Measurements from ENCODE around the gene ZNF438.

ZNF438 gene

DNA sequence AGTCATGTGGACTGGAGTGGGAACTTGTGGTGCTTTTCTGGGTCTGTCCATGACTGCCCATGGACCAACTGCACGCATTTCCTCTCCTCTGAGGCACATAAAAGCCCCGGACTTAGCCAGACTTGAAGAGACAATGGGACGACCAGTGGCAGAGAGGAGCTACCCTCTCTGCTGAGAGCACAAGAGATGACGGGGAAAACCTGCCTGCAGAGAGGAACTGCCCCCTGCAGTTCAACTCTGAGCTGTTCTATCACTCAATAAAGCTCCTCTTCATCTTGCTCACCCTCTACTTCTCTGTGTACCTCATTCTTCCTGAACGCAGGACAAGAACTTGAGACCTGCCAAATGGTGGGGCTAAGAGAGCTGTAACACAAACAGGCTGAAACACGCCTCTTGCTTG is 184.5 kb downstream of the ZNF438 start:
- DNase-seq (ENCODE audit: low read depth in 2 of 2): no peak

DNA sequence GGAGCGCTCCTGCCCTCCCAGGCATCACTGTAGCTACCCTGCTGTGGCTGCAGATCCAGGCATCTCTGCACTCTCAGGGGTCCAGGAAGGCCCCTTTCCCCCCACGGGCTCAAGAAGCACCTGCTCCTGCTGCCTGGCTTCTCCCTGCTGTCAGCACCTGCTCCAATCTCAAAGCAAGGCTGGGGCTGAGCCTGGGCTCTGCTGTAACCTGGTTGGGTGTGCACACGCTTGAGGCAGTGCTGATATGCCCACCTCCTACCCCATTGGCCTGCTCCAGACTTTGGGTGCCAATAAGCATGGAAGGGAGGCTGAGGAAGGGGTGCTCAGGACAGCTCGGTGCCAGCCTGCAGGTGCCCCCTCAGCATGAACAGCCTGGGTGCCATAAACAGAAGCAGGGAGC is 185.0 kb downstream of the ZNF438 start:
- DNase-seq (ENCODE audit: low read depth in 2 of 2): no peak

GRCh38 chr10:30842894-30843293 is 188.8 kb downstream of the ZNF438 start:
- DNase-seq (ENCODE audit: low read depth in 2 of 2): no peak

DNA sequence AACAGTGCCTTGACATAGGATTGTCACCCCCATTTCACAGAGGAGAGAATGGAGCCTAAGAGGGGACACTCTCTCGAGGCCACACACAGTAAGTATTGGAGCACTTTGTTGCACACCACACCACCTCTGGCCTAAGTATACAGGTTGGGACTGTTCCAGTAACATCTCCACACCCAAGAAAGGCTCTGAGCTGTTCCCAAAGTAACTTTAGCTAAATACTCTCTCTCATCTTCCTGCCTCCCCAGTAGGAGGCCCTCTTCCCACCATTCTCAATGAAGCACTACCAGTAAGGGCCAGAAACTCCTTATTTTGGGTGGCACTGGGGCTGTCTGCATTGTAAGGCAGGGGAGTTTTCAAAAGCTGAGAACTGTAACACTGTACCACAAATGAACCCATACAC is 189.5 kb downstream of the ZNF438 start:
- no peak for DNase-seq (ENCODE audit: low read depth in 2 of 2)

DNA sequence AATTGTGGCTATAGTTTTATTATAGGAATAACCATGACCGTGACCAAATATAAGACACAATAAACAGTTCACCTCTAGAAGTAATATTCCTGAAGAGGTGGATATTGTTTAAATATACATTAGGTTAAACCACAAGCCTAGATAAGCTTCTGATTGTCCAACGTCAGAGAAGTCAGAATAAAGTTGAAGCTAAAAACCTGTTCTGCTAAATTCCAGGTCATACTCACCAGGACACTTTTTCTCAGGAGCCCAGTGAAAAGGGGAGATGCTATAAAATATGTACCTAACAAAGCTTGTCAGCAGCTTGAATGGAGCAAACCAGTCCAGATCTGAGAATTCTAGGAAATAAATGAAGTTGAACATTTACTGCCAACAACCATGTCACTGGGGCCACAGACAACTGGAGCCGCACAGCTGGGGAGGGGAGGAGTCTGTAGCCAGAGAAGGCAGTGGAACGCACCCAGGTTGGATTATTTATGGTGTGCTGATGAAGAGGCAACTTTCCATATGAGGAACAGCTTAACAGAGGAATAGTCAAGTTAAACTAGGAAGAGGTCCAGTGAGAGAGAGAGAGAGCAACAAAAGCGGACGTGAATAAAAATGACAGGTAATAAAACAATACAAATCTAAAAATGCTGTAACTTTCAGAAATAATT is 191.1 kb downstream of the ZNF438 start:
- DNase-seq (ENCODE audit: low read depth in 2 of 2): no peak

- no peak for DNase-seq (ENCODE audit: low read depth in 2 of 2)
Observed at GRCh38 chr10:30839652-30840051, 192.0 kb downstream of the ZNF438 start.

GRCh38 chr10:30836406-30836805 is 195.3 kb downstream of the ZNF438 start:
- no peak for DNase-seq (ENCODE audit: low read depth in 2 of 2)

- DNase-seq (ENCODE audit: low read depth in 2 of 2): no peak
Observed at GRCh38 chr10:30835146-30835545, 196.5 kb downstream of the ZNF438 start.

- no peak for DNase-seq (ENCODE audit: low read depth in 2 of 2)
Observed at GRCh38 chr10:30834651-30835050, 197.0 kb downstream of the ZNF438 start.

GRCh38 chr10:30834153-30834552 is 197.5 kb downstream of the ZNF438 start:
- no peak for DNase-seq (ENCODE audit: low read depth in 2 of 2)

- DNase-seq (ENCODE audit: low read depth in 2 of 2): no peak
Observed at GRCh38 chr10:30833628-30833970, 198.1 kb downstream of the ZNF438 start.

GRCh38 chr10:30832749-30833627 is 198.7 kb downstream of the ZNF438 start:
- no peak for DNase-seq (ENCODE audit: low read depth in 2 of 2)

DNA sequence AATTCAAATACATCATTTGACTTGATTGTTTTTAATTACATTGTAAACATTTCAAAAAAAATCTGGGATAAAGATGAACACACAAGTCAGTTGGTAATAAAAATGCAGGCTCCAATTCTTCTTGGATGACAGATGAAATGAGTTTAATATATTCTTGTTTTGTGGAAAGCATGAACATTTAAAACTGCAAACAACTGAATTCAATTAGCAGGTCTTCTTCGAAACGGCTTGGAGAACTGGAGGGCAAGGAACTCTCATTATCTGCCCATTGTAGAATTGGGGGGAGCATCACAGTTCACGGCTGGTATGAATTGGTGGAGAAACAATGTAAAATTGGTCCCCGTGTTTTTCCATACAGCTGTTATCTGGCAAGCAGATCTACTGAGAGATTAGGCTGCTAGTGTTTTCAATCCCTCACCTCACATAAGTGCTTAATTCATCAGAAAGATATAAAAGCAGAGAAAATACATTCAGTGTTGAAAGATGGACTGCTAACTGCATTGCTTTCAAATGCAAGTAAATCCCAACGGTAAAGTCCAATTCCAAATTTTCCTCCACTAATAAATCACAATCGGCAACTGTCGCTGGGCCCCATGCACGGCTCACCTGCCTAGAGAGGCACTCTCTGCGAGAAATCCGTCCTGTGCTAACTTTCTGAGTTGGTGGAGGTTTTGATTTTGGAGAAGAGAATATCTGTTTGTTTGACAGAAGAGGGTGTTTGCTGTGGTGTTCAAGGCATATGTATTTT is 199.5 kb downstream of the ZNF438 start:
- no peak for DNase-seq (ENCODE audit: low read depth in 2 of 2)

GRCh38 chr10:30831426-30831825 is 200.2 kb downstream of the ZNF438 start:
- no peak for DNase-seq (ENCODE audit: low read depth in 2 of 2)

- DNase-seq (ENCODE audit: low read depth in 2 of 2): no peak
Observed at GRCh38 chr10:30830315-30831230, 201.1 kb downstream of the ZNF438 start.

GRCh38 chr10:30829901-30830300 is 201.8 kb downstream of the ZNF438 start:
- no peak for DNase-seq (ENCODE audit: low read depth in 2 of 2)

GRCh38 chr10:30828680-30829079 is 203.0 kb downstream of the ZNF438 start:
- no peak for DNase-seq (ENCODE audit: low read depth in 2 of 2)

DNA sequence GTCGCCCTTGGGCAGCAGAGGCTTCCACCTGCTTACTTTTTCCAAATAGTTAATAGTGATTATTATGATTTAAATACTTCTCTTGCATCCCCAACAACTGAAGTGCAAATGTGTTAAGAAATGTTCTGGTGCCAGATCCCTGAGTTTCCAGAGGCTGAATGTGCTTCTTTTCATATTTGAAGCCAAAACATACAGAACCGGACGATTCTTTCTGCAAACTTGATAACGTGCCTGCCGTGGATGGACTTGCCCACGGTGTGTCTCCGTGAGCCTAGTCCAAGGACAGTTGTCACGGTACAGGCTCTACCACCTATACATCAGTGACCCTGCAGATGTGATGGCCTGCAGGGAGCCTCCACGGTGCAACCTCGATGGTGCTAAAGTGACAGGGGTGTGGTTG is 203.5 kb downstream of the ZNF438 start:
- no peak for DNase-seq (ENCODE audit: low read depth in 2 of 2)

DNA sequence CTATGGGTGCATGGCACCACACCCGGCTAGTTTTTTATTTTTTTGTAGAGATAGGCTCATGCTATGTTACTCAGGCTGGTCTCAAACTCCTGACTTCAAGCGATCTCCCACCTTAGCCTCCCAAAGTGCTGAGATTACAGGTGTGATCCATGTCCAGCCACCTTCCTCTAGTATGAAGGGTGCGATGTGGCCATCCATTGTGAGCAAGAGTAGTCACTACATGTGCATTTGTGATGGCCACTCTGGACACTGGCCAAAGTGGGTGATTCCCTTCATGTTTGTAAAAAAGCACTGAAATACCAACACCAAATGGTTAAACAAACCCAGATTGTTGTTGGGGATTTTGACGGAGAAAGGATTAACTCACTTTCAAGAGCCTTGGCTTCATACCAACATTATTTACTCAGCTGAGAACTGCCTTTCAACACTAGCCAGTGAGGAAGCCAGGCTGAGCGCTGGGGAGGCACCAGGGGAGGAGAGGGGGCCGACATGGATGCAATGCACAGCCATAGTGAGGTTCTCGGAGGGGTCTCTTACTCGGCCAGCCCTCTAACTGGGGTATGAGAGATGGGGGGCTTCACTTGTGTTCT is 204.0 kb downstream of the ZNF438 start:
- no peak for DNase-seq (ENCODE audit: low read depth in 2 of 2)

- no peak for DNase-seq (ENCODE audit: low read depth in 2 of 2)
Observed at GRCh38 chr10:30826679-30827078, 205.0 kb downstream of the ZNF438 start.

DNA sequence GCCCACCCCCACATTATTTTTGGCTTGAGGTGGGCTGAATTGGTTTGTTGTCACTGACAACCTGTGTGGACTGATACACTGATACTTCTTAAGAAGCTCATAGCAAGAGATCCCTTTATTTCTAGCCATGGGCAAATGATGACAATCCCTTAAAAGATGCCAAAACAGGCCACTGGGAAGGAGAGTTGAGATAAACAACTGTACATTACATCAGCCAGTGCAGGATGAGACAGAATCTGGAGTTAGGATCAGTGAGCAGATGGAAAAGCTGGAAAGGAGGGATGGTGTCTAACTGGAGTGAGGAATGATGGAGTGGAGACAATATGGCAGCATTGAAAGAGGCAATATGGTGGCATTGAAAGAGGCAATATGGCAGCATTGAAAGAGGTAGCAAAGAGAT is 206.2 kb downstream of the ZNF438 start:
- DNase-seq (ENCODE audit: low read depth in 2 of 2): no peak
